HG02623 (cell line): ENCODE results near the gene SCN4A.
"Not testable (repeated sequence)": the region's sequence is repeated elsewhere in the genome, so short reads cannot be mapped to it uniquely, and the experiment has no call there.

ENCODE experiments used
- ATAC-seq: cut with Tn5 transposase; IDR thresholded peaks from one replicate; pipeline ENCODE4 v1.9.1; 2021; ENCODE audit warnings: moderate library complexity; ENCODE audit not compliant: unreplicated experiment

Gene SCN4A

GRCh38 chr17:63889026-63889848 lies 83.5 kb downstream of the SCN4A start:
- ATAC-seq, result not testable (repeated sequence)
